NK-92 (cell line): Measurements from ENCODE around the gene TNXB.
"Not testable (repeated sequence)": the region's sequence is repeated elsewhere in the genome, so short reads cannot be mapped to it uniquely, and the experiment has no call there.

Experiments used
- DNase-seq: peaks from one replicate; lab custom pipeline; 2025; ENCODE audit not compliant: unreplicated experiment; lab: John Stamatoyannopoulos, UW

TNXB gene

GRCh38 chr6:32008616-32009015, 100.5 kb downstream of the TNXB start:
- DNase-seq, result not testable (repeated sequence)

GRCh38 chr6:32008037-32008436, 101.1 kb downstream of the TNXB start:
- DNase-seq, result not testable (repeated sequence)

GRCh38 chr6:32007086-32007485, 102.1 kb downstream of the TNXB start:
- DNase-seq, result not testable (repeated sequence)

GRCh38 chr6:32005991-32006529, 103.1 kb downstream of the TNXB start:
- DNase-seq, result not testable (repeated sequence)

GRCh38 chr6:32005538-32005880, 103.6 kb downstream of the TNXB start:
- DNase-seq, result not testable (repeated sequence)

GRCh38 chr6:32004864-32005537, 104.1 kb downstream of the TNXB start:
- DNase-seq, result not testable (repeated sequence)

GRCh38 chr6:32004393-32004792, 104.7 kb downstream of the TNXB start:
- DNase-seq, result not testable (repeated sequence)

- DNase-seq, result not testable (repeated sequence)
Observed at GRCh38 chr6:32003301-32003700, 105.8 kb downstream of the TNXB start.

GRCh38 chr6:32002546-32003268, 106.4 kb downstream of the TNXB start:
- DNase-seq, result not testable (repeated sequence)

- not testable (repeated sequence) for DNase-seq
Observed at GRCh38 chr6:31996385-31996784, 112.8 kb downstream of the TNXB start.

GRCh38 chr6:31994421-31994820, 114.7 kb downstream of the TNXB start:
- not testable (repeated sequence) for DNase-seq
